Stimulated activated CD8-positive, alpha-beta memory T cell treated with anti-CD3 and anti-CD28 coated beads, Interleukin-12 subunit alpha, Interleukin-12 subunit beta, amount 100 ng/mL, for 1 hour (primary cell): Measurements from ENCODE around the gene C5orf63.
"Not testable (repeated sequence)": the region's sequence is repeated elsewhere in the genome, so short reads cannot be mapped to it uniquely, and the experiment has no call there.

Experiments used
- DNase-seq: peaks from one replicate; pipeline ENCODE4 v3.0.0-alpha.2; 2020; ENCODE audit warnings: low read depth

Gene C5orf63

DNA sequence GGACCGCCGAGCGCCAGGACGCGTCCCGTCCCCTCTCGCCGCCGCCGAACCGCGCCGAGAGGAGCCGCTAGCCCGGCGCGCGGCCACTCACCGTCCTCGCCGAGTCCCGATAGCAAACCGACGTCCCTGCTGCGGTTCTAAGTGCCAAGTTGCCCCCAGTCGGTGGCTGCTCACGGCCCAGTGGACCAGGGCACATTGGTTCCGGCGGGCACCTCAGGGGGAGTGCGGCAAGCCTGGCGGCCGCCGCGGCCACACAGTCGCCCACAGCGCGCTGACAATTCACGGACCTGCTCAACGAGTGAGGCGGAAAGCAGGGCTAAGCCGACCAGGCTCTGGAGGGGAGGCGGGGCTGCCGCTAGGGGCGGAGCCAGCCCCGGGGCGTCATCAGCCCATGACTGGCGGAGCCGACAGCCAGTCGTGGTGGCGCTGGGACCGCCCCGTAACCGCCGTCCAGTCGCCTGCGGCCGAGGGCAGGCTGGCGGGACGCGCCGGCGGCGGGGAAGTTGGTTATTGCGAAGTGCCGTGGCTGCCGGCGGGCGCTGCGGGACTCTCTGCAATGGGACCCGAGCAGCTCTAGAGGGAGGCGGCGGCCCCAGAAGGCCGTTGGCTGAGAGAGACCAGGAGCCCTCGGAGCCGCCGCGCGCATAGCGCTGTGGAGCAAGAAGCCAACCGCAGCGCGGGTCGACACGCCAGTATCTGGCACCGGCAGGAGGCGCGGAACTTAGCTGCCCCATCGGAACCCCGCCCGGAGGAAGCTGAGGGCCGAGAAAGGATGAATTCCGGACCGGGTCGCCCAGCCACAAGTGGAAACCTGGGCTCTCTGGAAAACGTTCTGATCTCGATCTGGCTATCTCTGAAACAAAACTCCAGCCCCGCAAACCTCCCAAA is 42.8 kb downstream of the C5orf63 start, which contains the start of gene MARCHF3:
MARCHF3 (minus strand) TSS at position 300 of the 888 bp plus-strand sequence. CDS start 112,387 bp downstream, outside the sequence.
- DNase-seq, result peak; percentile 82

DNA sequence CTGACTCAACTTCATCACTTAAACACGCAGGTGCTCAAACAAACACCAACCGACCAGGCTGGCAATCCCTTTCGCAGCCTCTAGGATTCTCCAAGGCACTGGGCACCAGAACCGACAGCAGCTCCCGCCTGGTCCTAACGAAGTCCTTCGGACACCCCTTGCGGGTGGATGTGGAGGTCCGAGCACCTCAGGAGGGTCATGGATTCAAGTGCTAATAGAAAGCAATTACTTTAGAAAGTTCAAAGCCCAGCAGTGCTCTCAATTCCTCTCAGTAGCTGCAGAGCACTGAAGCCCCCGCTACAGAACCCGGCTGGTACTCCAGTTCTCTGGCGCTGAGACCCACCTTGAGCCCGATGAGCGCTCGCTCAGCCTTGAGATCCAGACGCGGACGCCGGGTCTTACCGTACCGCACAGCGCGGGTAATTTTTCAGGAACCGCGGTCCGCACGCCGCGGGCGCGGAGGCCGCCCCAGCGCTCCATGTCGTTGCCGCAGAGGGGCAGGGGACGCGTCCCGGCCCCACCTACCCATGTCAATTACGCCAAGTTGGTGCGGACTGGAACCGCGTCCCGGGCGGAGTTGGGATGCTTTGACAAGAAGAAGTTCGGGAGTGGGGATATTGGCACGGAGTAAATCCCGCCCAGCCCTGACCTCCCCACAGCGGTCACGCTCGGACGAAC is 43.6 kb downstream of the C5orf63 start:
- no peak for DNase-seq

DNA sequence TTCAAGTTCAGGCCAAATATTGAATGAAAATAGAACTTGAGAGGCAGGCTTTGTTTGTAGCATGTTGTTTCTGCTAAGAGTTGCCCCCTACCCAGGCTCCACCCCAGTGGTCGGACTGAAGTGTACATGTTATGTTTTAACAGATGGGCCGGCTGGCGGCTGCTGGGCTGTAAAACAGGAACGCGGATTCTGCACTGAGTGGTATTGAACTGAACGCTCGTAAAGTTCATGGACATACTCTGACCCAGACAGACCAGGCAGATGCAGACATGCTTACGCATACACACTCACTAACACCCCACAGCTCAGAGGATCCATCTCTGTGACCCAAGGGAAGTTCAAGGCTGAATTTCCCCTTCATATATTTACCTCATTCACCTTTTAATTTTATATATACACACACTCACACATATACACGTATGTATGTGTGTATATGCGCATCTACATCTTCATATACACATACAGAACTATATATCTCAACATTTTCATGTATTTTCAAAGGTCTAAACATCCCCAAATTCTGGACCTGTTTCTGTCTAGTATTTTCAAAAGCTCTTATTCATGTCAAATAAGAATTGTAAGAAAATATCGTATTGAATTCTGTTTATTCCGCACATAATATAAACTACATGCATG is 44.4 kb downstream of the C5orf63 start:
- no peak for DNase-seq

DNA sequence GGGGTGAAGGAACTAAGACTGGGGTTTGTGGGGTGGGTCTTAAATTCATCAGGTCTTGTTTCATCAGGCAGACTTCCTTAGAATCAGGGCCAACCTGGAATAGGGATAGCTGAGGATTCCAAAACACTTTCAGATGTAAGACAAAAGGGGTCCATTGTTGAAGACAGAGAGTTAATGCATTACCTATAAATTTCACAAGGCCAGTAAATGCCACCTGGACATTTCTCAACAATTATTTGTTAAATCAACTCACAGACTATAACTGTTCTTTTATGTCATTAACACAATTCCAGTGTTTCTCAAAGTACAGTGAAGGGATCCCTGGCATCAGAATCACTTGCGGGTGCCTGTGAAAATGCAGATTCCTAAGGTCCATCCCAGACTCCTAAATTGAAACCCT is 45.8 kb downstream of the C5orf63 start:
- DNase-seq, result no peak

DNA sequence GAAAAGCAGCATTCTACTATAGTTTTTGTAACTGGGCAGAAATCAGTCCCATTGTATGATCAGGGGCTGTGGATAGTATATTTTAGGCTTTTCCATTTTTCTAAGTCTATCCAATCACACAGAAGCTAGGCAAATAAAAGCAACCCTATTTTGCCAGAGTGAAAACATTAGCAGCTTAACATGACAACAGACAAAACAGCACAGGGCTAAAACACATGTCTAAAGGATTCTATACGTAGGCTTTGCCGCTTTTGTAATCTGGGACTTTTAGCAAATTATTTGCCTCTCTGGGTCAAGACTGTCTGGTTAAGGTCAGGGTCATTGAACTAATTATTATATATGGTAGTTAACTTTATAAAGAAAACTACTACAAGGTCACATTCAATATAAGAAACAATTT is 47.1 kb downstream of the C5orf63 start:
- no peak for DNase-seq

DNA sequence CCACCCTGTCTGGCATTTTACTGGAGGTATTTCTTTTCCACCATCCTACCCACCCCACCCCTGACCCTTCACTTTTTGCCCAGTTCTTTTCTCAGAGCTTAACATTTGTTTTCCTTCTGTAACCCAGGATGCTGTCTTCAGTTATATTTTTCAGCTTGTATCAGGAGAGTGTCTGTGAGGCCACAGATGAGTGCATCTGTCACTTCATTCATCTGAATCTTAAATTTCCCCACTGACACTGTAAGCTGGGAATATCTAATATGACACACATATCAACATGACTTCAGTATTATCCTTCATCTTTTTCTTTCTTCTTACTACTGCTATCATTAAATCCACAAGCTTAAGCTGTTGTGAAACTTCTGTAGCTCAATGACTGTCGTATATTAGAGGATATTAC is 47.8 kb downstream of the C5orf63 start:
- no peak for DNase-seq

DNA sequence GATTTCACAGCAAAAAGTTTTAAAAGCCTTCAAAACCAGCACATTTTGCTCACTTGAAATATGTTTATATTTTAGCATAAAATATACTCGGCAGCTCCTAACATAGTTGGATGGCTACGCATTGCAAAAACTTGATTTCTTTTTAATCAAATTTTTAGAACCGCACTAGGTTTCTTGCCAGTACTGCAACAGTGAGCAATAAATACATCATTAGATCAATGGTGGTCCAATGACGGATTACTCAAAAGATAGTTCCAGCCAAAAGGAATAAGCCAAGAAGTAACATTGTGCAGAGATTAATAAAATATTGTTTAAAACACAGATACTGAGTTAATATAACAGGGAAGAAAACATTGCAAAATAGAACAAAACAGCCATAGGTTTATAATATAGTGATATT is 48.5 kb downstream of the C5orf63 start:
- DNase-seq, result no peak

DNA sequence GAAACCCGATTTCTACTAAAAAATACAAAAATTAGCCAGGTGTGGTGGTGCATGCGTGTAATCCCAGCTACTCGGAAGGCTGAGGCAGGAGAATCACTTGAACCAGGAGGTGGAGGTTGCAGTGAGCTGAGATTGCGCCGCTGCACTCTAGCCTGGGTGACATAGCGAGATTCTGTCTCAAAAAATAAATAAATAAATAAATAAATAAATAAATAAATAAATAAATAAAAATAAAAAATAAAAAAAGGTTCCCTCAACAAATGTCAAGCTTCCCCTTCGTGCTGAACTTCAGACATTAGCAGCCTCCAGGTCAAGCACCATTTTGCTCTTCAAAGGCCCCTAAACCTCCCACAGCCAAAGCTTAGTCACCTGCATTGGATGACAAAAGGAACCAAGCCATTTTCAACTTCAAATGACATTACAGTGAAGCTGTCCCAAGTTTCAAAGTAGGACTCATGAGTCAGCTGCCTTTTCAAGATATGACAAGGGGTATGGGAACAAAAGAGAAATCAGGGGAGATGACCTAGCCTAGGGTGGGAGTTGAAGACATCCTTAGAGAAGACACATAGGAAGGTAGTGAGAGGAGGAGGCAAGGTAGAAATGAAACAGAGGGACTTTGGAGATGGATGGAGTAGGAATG is 49.6 kb downstream of the C5orf63 start:
- DNase-seq, result not testable (repeated sequence)

DNA sequence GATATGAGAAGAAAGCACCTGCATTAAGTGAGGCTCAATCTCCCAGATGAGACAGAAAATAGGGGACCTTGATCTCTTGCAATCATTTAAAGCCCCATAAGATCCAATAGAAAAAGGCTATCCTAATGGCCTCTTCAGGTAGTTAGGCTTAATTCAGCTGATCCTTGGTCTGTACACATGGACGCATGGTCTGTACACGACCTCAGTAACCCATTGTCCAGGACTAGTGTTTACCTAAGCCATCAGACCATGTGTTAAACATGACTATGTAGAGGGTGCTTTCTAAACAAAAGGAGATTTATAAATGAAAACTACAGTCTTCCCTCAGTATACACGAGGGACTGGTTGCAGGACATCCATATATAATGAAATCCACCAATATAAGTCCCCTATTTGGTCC is 50.5 kb downstream of the C5orf63 start:
- DNase-seq, result no peak

DNA sequence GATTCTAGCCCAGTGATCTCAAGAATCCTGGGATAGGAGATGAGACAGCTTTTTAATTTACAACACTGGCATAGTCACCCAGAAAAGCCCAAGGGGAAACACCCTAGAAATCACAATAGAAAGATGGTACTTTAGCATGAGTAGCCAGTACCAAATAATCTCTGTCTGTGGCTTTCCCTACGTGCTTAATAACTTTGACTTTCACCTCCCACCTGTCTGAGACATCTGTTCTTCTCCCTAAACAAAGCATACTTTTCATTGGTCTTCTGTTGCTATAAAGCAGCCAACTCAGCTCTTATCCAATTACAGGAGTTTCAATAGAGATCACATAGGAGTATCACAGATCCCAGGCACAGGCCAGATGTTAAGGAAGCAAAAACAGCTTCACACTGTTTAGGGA is 53.4 kb downstream of the C5orf63 start:
- DNase-seq, result no peak

DNA sequence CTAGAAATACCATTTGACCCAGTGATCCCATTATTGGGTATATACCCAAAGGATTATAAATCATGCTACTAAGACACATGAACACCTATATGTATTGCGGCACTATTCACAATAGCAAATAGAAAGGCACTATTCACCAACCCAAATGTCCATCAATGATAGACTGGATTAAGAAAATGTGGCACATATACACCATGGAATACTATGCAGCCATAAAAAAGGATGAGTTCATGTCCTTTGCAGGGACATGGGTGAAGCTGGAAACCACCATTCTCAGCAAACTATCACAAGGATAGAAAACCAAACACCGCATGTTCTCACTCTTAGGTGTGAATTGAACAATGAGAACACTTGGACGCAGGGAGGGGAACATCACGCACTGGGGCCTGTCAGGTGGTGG is 56.6 kb downstream of the C5orf63 start:
- DNase-seq, result not testable (repeated sequence)

DNA sequence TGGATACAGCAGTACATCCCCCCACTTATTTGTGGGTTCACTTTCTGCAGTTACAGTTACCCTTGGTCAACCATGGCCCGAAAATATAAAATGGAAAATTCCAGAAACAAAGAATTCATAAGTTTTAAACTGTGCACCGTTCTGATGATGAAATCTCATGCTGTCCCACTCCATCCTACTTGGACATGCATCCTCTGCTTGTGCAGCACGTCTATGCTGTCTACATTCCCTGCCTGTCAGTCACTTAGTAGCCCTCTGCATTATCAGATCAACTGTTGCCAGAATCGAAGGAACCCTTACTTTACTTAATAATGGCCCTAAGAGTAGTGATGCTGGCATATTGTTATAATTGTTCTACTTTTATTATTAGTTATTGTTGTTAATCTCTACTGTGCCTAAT is 57.6 kb downstream of the C5orf63 start:
- DNase-seq, result no peak

DNA sequence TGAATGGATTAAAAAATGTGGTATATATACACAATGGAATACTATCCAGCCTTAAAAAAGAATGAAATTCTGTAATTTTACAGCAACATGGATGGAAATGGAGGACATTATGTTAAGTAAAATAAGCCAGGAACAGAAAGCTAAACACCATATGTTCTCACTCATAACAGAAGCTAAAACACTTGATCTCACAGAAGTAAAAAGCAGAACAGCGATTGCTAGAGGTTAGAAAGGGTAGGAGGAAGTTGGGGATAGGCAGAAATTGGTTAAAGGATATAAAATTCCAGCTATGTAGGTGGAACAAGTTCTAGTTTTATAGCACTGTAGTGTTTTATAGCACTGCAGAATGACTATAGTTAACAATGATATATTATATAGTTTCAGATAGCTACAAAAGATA is 58.7 kb downstream of the C5orf63 start:
- no peak for DNase-seq

DNA sequence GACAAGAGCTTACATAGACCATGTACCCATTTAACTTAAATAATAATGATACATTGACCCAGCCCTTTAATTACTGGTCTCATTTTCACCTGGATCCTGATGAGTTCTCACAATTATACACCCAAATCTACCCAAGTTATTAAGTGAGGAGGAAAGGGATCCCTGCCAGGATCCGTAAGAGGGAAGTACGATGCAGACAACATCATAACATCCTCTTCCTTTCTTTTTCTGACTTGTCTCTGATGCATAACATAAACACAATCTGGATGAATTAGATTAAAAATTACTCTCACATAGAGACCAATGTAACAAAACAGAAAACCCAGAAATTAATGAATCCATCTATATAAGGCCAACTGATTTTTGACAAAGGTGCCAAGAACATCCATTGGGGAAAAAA is 59.9 kb downstream of the C5orf63 start:
- no peak for DNase-seq

DNA sequence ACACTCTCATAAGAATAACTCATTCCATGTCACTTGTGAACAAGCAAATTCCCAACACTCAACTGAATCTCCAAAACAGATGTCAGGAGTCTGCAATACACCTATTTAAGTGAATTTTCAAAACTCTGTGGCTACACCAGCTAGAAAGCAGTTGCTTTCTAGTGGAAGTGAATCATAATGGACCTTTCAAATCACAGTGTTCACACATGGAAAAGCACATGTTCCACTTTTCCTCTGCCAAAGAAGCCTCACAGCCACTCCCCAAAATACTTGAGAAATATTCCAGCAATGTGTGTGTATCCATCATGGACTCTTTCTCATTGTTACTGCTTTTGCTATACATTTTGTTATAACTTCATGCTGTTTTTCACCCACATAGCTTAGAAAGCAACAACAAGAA is 60.4 kb downstream of the C5orf63 start:
- DNase-seq, result no peak

DNA sequence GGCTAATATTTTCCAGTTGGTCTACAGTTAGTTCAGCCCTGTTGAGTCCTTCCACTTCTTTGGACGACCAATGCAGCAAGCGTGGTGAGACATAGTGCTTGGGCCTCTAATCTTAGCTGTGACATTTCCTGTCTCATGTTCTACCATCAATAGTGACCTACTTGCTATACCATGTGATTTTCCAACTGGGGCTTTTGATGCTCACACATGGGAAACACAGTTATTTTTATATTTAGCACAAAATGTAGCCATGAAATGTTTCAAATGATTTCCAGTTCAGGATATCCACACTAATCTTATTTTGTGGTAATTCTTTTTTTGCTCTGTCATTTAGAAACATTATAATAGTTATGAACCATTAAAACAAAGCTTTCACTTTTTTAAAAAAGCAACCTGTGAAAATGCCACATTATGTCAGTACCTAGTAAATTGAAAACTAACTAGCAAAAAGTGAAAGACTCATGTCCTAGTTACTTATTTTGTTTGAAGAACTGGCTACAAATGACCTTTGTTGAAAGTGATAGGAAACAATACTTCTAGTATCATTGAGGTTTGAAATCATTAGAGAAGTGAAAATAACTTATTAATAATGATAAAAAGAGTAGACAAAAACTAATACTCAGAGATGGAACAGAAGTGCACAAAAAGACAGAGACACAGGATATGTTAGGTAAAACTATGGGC is 61.2 kb downstream of the C5orf63 start:
- no peak for DNase-seq

DNA sequence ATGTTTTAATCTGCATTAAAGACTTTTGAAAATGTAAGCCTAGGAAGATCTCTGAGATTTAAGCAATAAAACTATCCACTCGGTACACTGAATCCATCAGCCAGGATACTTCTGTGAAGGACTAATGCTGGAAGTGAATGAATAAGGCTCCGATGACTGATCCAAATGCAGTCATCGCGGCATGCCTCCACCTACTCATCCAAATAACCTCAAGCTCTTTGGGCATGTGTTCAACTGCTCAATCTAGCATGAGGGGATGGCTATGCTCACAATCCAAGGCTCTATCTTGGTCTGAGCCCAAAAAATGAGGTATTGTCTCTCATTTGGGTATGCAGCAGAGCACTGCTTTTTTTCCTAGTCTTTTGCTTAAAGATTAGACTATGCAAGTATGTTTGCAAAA is 62.1 kb downstream of the C5orf63 start:
- DNase-seq, result no peak

DNA sequence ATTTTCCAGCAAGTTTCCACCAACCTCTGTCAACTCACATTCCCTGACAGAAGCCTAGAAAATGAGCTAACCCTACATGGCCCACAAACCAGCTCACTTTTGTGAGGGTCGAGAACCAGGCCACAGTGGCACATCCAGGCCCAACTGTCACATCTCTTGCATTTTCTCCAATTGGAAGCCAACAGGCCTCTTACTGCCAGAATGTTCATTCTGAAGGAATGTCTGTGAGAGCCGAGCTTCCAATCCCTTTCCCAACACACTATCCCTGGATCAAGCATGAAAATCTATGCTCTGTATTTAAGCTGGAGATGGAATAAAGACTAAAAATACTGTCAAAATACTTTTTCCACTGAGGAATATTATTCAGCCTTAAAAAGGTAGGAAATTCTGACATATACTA is 62.9 kb downstream of the C5orf63 start:
- no peak for DNase-seq

DNA sequence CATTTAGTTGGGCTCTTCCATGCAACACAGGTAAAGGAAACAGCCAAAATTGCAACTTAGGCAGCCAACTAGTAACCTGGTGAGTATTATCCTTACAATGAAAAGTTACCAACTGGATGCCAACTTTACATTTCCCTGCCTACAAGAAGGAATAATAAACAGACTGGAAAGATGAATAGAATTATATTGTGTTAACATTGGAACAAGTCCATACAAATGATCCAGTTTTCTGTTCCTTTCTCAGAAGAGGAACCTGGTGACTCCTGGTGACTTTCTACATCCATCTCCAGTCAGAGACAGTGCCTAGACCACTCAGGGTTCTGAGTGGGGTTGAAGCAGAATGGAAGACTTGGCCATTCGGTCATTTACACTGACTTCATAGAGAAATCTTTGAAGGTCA is 63.5 kb downstream of the C5orf63 start:
- no peak for DNase-seq

DNA sequence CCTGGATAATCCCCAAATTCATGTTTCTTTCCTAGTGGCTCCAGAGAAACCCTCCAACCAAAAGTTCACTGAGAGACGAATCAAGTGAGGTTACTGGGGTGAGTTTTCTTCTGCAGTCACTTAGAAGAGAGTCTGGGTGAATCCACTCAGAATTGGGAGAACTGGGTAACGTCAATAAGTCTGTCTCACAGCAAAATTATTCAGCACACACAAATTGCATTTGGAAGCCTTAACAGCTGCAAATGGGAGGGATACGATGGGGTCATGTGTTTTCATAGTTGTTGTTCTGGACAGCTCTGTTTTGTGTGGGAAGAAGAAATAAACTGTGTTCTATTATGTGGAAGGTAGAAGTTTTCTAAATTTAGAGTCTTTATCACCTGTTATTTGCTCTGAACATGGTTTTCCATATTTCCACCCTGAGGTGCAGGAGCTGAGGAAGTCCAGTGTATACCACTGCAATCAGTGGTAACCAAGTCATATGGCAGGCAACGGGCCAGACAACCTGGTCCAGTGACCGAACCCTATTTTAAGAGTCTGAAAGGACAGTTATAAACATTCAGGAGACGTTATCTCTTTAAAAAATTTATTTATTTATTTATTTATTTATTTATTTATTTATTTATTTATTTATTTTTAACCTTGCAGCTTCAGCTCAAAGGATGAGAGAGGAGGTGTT is 64.9 kb downstream of the C5orf63 start:
- DNase-seq, result no peak

DNA sequence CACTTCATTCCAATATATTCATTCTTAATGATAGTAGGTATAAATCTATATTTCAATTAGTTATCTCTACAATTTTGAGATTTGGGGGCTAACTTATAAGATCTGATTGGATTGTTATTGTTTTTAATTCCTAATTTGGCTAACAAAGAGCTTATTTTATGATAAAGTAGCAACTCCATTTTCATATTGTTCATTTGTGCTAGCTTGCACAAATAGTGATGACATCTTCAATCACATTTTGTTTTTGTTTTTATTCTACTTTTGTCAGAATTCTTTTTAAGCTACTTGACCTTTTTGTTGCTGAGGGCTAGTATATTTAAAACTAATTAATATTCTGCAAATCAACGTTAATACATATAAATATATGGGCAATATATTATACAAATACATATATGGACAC is 65.8 kb downstream of the C5orf63 start:
- DNase-seq, result no peak
